Keratinocyte (primary cell): ENCODE data around the gene MRPL41. TPM values are rescaled to one million over a fixed set of nuclear protein-coding genes. Genes with fewer than 3 reads are reported as not detected.

Experiments
- DNase-seq: peaks from one replicate; pipeline ENCODE4 v3.0.0-alpha.2; 2011; ENCODE audit warnings: low read depth, missing footprints, low spot score
- FAIRE-seq: peaks from 2 replicates; lab custom pipeline; 2011; peaks lifted over from hg19 to GRCh38; lab: Jason Lieb, UNC
- H2AFZ ChIP-seq: 2 replicates; pipeline ENCODE4 v1.6.0; 2012; ENCODE audit warnings: low read length, control low read depth, inconsistent platforms; ENCODE audit not compliant: control insufficient read depth
- H3K27ac ChIP-seq: 2 replicates; pipeline ENCODE4 v1.5.1; 2011; ENCODE audit warnings: low read length; ENCODE audit not compliant: control insufficient read depth, insufficient read depth
- H3K27me3 ChIP-seq: 3 replicates; pipeline ENCODE4 v1.6.0; 2011; ENCODE audit warnings: low read length; ENCODE audit not compliant: control insufficient read depth, insufficient read depth; ENCODE audit errors: extremely low read depth
- H3K36me3 ChIP-seq, 2 experiments: 2 replicates in 1 of 2; 3 replicates in 1 of 2; pipeline ENCODE4 v1.5.1; 2011; ENCODE audit warnings: low read length in 2 of 2, mild to moderate bottlenecking in 1 of 2; ENCODE audit not compliant: control insufficient read depth in 2 of 2, insufficient read depth in 2 of 2; ENCODE audit errors: extremely low read depth in 1 of 2
- H3K4me1 ChIP-seq: 3 replicates; pipeline ENCODE4 v1.5.1; 2011; ENCODE audit warnings: low read length; ENCODE audit not compliant: control insufficient read depth, insufficient read depth; ENCODE audit errors: extremely low read depth
- H3K4me2 ChIP-seq: 3 replicates; pipeline ENCODE4 v1.6.0; 2011; ENCODE audit warnings: low read depth, low read length; ENCODE audit not compliant: control insufficient read depth, insufficient read depth; ENCODE audit errors: extremely low read depth
- H3K4me3 ChIP-seq, 3 experiments: fragments of 200-600 bp in 1 of 3; sonication (generic) in 1 of 3; 2 replicates in 2 of 3; 3 replicates in 1 of 3; pipeline ENCODE4 v1.5.1; 2011 to 2016; ENCODE audit warnings: low read length in 3 of 3, mild to moderate bottlenecking in 3 of 3, control low read depth in 2 of 3, inconsistent platforms in 1 of 3, low read depth in 1 of 3, mixed read lengths in 1 of 3, mixed run types in 1 of 3, moderate library complexity in 1 of 3; ENCODE audit not compliant: control insufficient read depth in 2 of 3, insufficient read depth in 2 of 3; ENCODE audit errors: extremely low read depth in 1 of 3
- H3K79me2 ChIP-seq: 2 replicates; pipeline ENCODE4 v1.6.0; 2012; ENCODE audit warnings: low read length; ENCODE audit not compliant: control insufficient read depth, insufficient read depth
- H3K9ac ChIP-seq: 3 replicates; pipeline ENCODE4 v1.6.0; 2011; ENCODE audit warnings: low read length; ENCODE audit not compliant: control insufficient read depth, insufficient read depth; ENCODE audit errors: extremely low read depth
- H3K9me1 ChIP-seq: 3 replicates; pipeline ENCODE4 v1.6.0; 2011; ENCODE audit warnings: low read length; ENCODE audit not compliant: control insufficient read depth, insufficient read depth; ENCODE audit errors: extremely low read depth
- H3K9me3 ChIP-seq: 2 replicates; pipeline ENCODE4 v1.5.1; 2012; ENCODE audit warnings: low read depth, low read length; ENCODE audit not compliant: control insufficient read depth
- H4K20me1 ChIP-seq: 3 replicates; pipeline ENCODE4 v1.6.0; 2011; ENCODE audit warnings: low read length; ENCODE audit not compliant: control insufficient read depth, insufficient read depth; ENCODE audit errors: extremely low read depth
- EZH2 ChIP-seq: IDR thresholded peaks from one replicate; pipeline ENCODE4 v1.6.1; 2012; ENCODE audit warnings: inconsistent platforms, mild to moderate bottlenecking, low read length, moderate library complexity
- dilution Hi-C: fragments of 300-500 bp; cut with MboI; formaldehyde crosslinking; loops from one replicate; pipeline ENCODE4 v1.7.0; 2020; ENCODE audit warnings: low sequenced_read_pairs; ENCODE audit not compliant: extremely low pct_ligation_motif_present
- polyA plus RNA-seq, 5 experiments: library from polyadenylated mRNA; depleted of rRNA in 3 of 5; stranded (reverse) in 3 of 5; stranded (forward) in 1 of 5; unstranded in 1 of 5; fragments of >200 nt; gene quantifications; 1 replicate in 1 of 5; 2 replicates in 3 of 5; 3 replicates in 1 of 5; pipeline versions ENCODE4 v1.2.1 to v1.2.3, GENCODE V29; 2011 to 2012; ENCODE audit warnings: missing spikeins in 2 of 5, low read depth in 1 of 5, low replicate concordance in 1 of 5
- TF ChIP-seq, protein P1 (sequence below), 3 experiments: IDR thresholded peaks in 1 of 3; conservative IDR thresholded peaks in 1 of 3; optimal IDR thresholded peaks in 1 of 3; 2 replicates in 2 of 3; 3 replicates in 1 of 3; pipeline versions ENCODE3 to v1.5.1; 2011; ENCODE audit warnings: low read length in 3 of 3, mild to moderate bottlenecking in 3 of 3, moderate library complexity in 2 of 3, control low read depth in 1 of 3, inconsistent platforms in 1 of 3; ENCODE audit not compliant: insufficient read depth in 2 of 3; ENCODE audit errors: extremely low read depth in 1 of 3

The MRPL41 gene
- polyA plus RNA-seq, 1 donor (not counting 4 experiments of a cell fraction or from before 2014, with no cell fraction given) = 18.1 TPM

- Histone ChIP-seq H3K4me3 (peak overlapping the region; percentile 57 to 92 (median 90)), H3K9me3 (no peaks in the 10 kb centered on the region), H2AFZ (no peak overlapping the region), H3K27ac (peak overlapping the region; percentile 68), H3K4me2 (peak overlapping the region; percentile 97), H3K27me3 (no peaks in the 10 kb centered on the region), H3K9me1 (no peaks in the 10 kb centered on the region), H3K4me1 (peaks cover 13% of the 10 kb centered on the region), H3K9ac (peak overlapping the region; percentile 83), H4K20me1 (peaks cover 11% of the 10 kb centered on the region), H3K79me2 (peaks cover 43% of the 10 kb centered on the region), H3K36me3 (peaks cover 22 to 35% of the 10 kb centered on the region in 2 experiments)
- no peak for DNase-seq
- TF ChIP-seq, protein P1, sequence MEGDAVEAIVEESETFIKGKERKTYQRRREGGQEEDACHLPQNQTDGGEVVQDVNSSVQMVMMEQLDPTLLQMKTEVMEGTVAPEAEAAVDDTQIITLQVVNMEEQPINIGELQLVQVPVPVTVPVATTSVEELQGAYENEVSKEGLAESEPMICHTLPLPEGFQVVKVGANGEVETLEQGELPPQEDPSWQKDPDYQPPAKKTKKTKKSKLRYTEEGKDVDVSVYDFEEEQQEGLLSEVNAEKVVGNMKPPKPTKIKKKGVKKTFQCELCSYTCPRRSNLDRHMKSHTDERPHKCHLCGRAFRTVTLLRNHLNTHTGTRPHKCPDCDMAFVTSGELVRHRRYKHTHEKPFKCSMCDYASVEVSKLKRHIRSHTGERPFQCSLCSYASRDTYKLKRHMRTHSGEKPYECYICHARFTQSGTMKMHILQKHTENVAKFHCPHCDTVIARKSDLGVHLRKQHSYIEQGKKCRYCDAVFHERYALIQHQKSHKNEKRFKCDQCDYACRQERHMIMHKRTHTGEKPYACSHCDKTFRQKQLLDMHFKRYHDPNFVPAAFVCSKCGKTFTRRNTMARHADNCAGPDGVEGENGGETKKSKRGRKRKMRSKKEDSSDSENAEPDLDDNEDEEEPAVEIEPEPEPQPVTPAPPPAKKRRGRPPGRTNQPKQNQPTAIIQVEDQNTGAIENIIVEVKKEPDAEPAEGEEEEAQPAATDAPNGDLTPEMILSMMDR (optimal IDR thresholded peaks at IDR 0.05 in 1 of 3, IDR thresholded peaks at IDR 0.05 in 1 of 3, conservative IDR thresholded peaks at IDR 0.05 in 1 of 3; ENCODE audit: extremely low read depth in 1 of 3, insufficient read depth in 2 of 3, low read length in 3 of 3) = no peak
- TF ChIP-seq EZH2 = no peak
- dilution Hi-C loops = no loop called here
- FAIRE-seq = no peak
Measured at GRCh38 chr9:137589441-137590122, 37.9 kb downstream of the MRPL41 start.

DNA sequence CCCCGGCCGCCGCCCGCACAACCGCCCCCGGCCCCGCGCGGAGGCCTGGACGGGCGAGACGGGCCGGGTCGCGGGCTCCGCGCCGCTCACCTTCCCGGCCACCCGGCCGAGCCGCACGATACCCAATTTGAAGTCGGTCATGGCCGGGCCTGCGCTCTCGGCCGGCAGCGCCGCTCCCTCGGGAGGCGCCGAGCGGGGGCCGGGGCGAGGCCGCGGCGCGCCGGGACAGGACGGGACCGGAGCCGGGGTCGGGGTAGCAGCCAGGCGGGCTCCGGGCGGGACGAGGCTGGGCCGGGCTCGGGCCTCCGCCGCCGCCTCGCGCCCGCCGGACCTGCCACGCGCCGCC, 38.4 kb downstream of the MRPL41 start:
- no peak overlapping the region for H2AFZ ChIP-seq

More for the DNA sequence above, 38.4 kb downstream of the MRPL41 start:
- no peak for TF ChIP-seq EZH2
- peaks cover 40% of the 10 kb centered on the region for H3K79me2 ChIP-seq
- H3K4me3 ChIP-seq = peak overlapping the region in 1 of 3 experiments; percentile 57
- H3K9me1 ChIP-seq = no peaks in the 10 kb centered on the region
- H3K27me3 ChIP-seq = no peaks in the 10 kb centered on the region
- peaks cover 11% of the 10 kb centered on the region for H4K20me1 ChIP-seq
- DNase-seq = no peak
- peaks cover 22 to 31% of the 10 kb centered on the region in 2 experiments for H3K36me3 ChIP-seq
- no peak overlapping the region for H3K4me2 ChIP-seq
- dilution Hi-C loops = no loop called here
- no peak for FAIRE-seq
- peak overlapping the region; percentile 83 for H3K9ac ChIP-seq
- H3K9me3 ChIP-seq = no peaks in the 10 kb centered on the region
- no peak overlapping the region for H3K27ac ChIP-seq
- H3K4me1 ChIP-seq = peaks cover 13% of the 10 kb centered on the region
